Neural progenitor cell (in vitro differentiated cells): ENCODE results near the gene S100A9. TPM values are rescaled to one million over a fixed set of nuclear protein-coding genes. Genes with fewer than 3 reads are reported as not detected.

Experiments
- DNase-seq: peaks from one replicate; pipeline ENCODE4 v3.0.0-alpha.2; 2016; ENCODE audit warnings: low spot score
- H2AFZ ChIP-seq: fragments of 200-600 bp; sonication (generic); replicated peaks from 2 replicates; pipeline ENCODE4 v1.6.1; 2016; ENCODE audit warnings: antibody characterized with exemption
- H3F3A ChIP-seq: fragments of 200-600 bp; sonication (generic); 2 replicates; pipeline ENCODE4 v1.6.1; 2016; ENCODE audit warnings: antibody characterized with exemption, low read depth
- H3K27ac ChIP-seq: fragments of 200-600 bp; sonication (generic); 2 replicates; pipeline ENCODE4 v1.5.1; 2016; ENCODE audit warnings: mild to moderate bottlenecking
- H3K27me3 ChIP-seq: fragments of 200-600 bp; sonication (generic); 2 replicates; pipeline ENCODE4 v1.6.1; 2016; ENCODE audit warnings: mild to moderate bottlenecking, moderate library complexity
- H3K36me3 ChIP-seq: fragments of 200-600 bp; sonication (generic); 2 replicates; pipeline ENCODE4 v1.5.1; 2016
- H3K4me1 ChIP-seq: fragments of 200-600 bp; sonication (generic); 2 replicates; pipeline ENCODE4 v1.6.1; 2016; ENCODE audit warnings: mixed run types
- H3K4me2 ChIP-seq: fragments of 200-600 bp; sonication (generic); 2 replicates; pipeline ENCODE4 v1.6.1; 2016
- H3K4me3 ChIP-seq: fragments of 200-600 bp; sonication (generic); 2 replicates; pipeline ENCODE4 v1.5.1; 2016
- H3K79me2 ChIP-seq: fragments of 200-600 bp; sonication (generic); 2 replicates; pipeline ENCODE4 v1.6.1; 2016; ENCODE audit warnings: low read depth
- H3K9ac ChIP-seq: fragments of 200-600 bp; sonication (generic); 2 replicates; pipeline ENCODE4 v1.6.1; 2016
- H3K9me3 ChIP-seq: fragments of 200-600 bp; sonication (generic); 2 replicates; pipeline ENCODE4 v1.5.1; 2016; ENCODE audit warnings: low read depth
- H4K20me1 ChIP-seq: fragments of 200-600 bp; sonication (generic); 2 replicates; pipeline ENCODE4 v1.6.1; 2016; ENCODE audit warnings: low read depth
- H3K27ac Mint-ChIP-seq: 3 replicates; pipeline ENCODE4 v1.8.0; 2021; ENCODE audit warnings: mixed read lengths
- H3K27me3 Mint-ChIP-seq: 2 replicates; pipeline ENCODE4 v1.8.0; 2022; ENCODE audit warnings: low read depth, mild to moderate bottlenecking, inconsistent platforms, moderate library complexity, mixed read lengths; ENCODE audit not compliant: insufficient read depth
- H3K36me3 Mint-ChIP-seq: 3 replicates; pipeline ENCODE4 v1.8.0; 2021; ENCODE audit warnings: mixed read lengths
- H3K4me1 Mint-ChIP-seq: 3 replicates; pipeline ENCODE4 v1.8.0; 2021; ENCODE audit warnings: mixed read lengths
- H3K4me3 Mint-ChIP-seq: 3 replicates; pipeline ENCODE4 v1.8.0; 2021; ENCODE audit warnings: mild to moderate bottlenecking, moderate library complexity, mixed read lengths
- H3K9me3 Mint-ChIP-seq: 3 replicates; pipeline ENCODE4 v1.8.0; 2020; ENCODE audit warnings: mixed read lengths
- EZH2 ChIP-seq: fragments of 200-600 bp; sonication (generic); IDR thresholded peaks from 2 replicates; pipeline ENCODE4 v1.6.1; 2017; ENCODE audit warnings: antibody characterized with exemption, mild to moderate bottlenecking, moderate library complexity
- EZH2phosphoT487 ChIP-seq: fragments of 200-600 bp; sonication (generic); IDR thresholded peaks from 2 replicates; pipeline ENCODE4 v1.6.1; 2017; ENCODE audit warnings: antibody characterized with exemption
- total RNA-seq: library from RNA; depleted of rRNA; stranded (reverse); fragments of >200 nt; gene quantifications from 2 replicates; pipeline ENCODE4 v1.2.3, GENCODE V29; 2015; ENCODE audit warnings: low replicate concordance
- TF ChIP-seq, protein P1 (sequence below): fragments of 200-600 bp; sonication (generic); IDR thresholded peaks from 2 replicates; pipeline ENCODE4 v1.5.1; 2017; ENCODE audit warnings: antibody characterized with exemption, mild to moderate bottlenecking

S100A9 gene
- total RNA-seq, 1 donor from 2014 or later: not detected

GRCh38 chr1:153359241-153359640 lies 1.6 kb downstream of the S100A9 start:
- no peak overlapping the region for H3K4me3 Mint-ChIP-seq
- no peak overlapping the region for H3K4me3 ChIP-seq
- no peak overlapping the region for H3K4me2 ChIP-seq
- H3K9ac ChIP-seq: no peak overlapping the region
- no peaks in the 10 kb centered on the region for H3K36me3 ChIP-seq
- H3K79me2 ChIP-seq: no peaks in the 10 kb centered on the region
- H3F3A ChIP-seq: no peaks in the 10 kb centered on the region
- H3K4me1 Mint-ChIP-seq: no peaks in the 10 kb centered on the region
- no peak overlapping the region for H2AFZ ChIP-seq
- H3K27ac ChIP-seq: no peak overlapping the region
- H4K20me1 ChIP-seq: no peaks in the 10 kb centered on the region
- H3K27me3 Mint-ChIP-seq: peaks cover 7% of the 10 kb centered on the region
- H3K9me3 Mint-ChIP-seq: no peaks in the 10 kb centered on the region
- H3K4me1 ChIP-seq: no peaks in the 10 kb centered on the region
- DNase-seq: no peak
- TF ChIP-seq EZH2: no peak
- no peak for TF ChIP-seq EZH2phosphoT487
- TF ChIP-seq, protein P1, sequence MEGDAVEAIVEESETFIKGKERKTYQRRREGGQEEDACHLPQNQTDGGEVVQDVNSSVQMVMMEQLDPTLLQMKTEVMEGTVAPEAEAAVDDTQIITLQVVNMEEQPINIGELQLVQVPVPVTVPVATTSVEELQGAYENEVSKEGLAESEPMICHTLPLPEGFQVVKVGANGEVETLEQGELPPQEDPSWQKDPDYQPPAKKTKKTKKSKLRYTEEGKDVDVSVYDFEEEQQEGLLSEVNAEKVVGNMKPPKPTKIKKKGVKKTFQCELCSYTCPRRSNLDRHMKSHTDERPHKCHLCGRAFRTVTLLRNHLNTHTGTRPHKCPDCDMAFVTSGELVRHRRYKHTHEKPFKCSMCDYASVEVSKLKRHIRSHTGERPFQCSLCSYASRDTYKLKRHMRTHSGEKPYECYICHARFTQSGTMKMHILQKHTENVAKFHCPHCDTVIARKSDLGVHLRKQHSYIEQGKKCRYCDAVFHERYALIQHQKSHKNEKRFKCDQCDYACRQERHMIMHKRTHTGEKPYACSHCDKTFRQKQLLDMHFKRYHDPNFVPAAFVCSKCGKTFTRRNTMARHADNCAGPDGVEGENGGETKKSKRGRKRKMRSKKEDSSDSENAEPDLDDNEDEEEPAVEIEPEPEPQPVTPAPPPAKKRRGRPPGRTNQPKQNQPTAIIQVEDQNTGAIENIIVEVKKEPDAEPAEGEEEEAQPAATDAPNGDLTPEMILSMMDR: no peak
- H3K36me3 Mint-ChIP-seq: no peaks in the 10 kb centered on the region
- H3K27me3 ChIP-seq: no peaks in the 10 kb centered on the region
- H3K9me3 ChIP-seq: no peaks in the 10 kb centered on the region
- no peak overlapping the region for H3K27ac Mint-ChIP-seq

DNA sequence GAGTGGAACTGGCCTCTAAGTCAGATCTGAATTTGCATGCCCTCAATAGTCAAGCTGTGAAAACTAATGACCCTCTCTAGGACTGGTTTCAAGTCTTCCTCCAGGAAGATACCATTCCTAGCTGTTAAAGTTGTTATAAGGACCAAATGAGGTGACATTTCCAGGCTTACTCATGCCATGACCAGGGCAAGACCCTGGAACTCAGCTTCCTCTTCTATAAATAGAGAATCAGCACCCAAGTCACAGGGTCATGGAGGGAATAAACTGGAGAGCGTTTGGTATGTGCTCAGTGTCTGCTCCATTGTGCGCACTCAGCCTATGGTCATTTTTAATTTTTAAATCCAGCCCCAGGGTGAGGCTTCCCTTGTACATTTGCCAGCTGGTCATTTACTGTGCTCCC lies 2.5 kb downstream of the S100A9 start:
- Histone ChIP-seq H3K79me2 (no peaks in the 10 kb centered on the region), H3K36me3 (no peaks in the 10 kb centered on the region), H3K4me3 (no peak overlapping the region), H3F3A (no peaks in the 10 kb centered on the region), H4K20me1 (no peaks in the 10 kb centered on the region), H3K27ac (no peak overlapping the region), H3K4me1 (no peaks in the 10 kb centered on the region), H2AFZ (no peak overlapping the region), H3K27me3 (no peaks in the 10 kb centered on the region), H3K9me3 (no peaks in the 10 kb centered on the region), H3K4me2 (no peak overlapping the region), H3K9ac (no peak overlapping the region)
- no peaks in the 10 kb centered on the region for H3K9me3 Mint-ChIP-seq
- no peak for DNase-seq
- H3K4me1 Mint-ChIP-seq: no peaks in the 10 kb centered on the region
- H3K27ac Mint-ChIP-seq: no peak overlapping the region
- peaks cover 7% of the 10 kb centered on the region for H3K27me3 Mint-ChIP-seq
- H3K36me3 Mint-ChIP-seq: no peaks in the 10 kb centered on the region
- H3K4me3 Mint-ChIP-seq: no peak overlapping the region
- TF ChIP-seq, protein P1: no peak
- no peak for TF ChIP-seq EZH2
- no peak for TF ChIP-seq EZH2phosphoT487

GRCh38 chr1:153360592-153361479 lies 3.2 kb downstream of the S100A9 start:
- H3K36me3 Mint-ChIP-seq: no peaks in the 10 kb centered on the region

More at GRCh38 chr1:153360592-153361479, 3.2 kb downstream of the S100A9 start:
- Histone ChIP-seq H3F3A (no peaks in the 10 kb centered on the region), H3K27ac (no peak overlapping the region), H3K4me1 (no peaks in the 10 kb centered on the region), H3K9me3 (no peaks in the 10 kb centered on the region), H4K20me1 (no peaks in the 10 kb centered on the region), H3K4me2 (no peak overlapping the region), H3K4me3 (no peak overlapping the region), H2AFZ (no peak overlapping the region), H3K9ac (no peak overlapping the region), H3K27me3 (no peaks in the 10 kb centered on the region), H3K36me3 (no peaks in the 10 kb centered on the region), H3K79me2 (no peaks in the 10 kb centered on the region)
- TF ChIP-seq, protein P1: no peak
- TF ChIP-seq EZH2phosphoT487 (no peak), EZH2 (no peak)
- DNase-seq: no peak
- H3K27me3 Mint-ChIP-seq: peaks cover 7% of the 10 kb centered on the region
- no peaks in the 10 kb centered on the region for H3K4me1 Mint-ChIP-seq
- no peak overlapping the region for H3K4me3 Mint-ChIP-seq
- no peak overlapping the region for H3K27ac Mint-ChIP-seq
- H3K9me3 Mint-ChIP-seq: no peaks in the 10 kb centered on the region
